Measurements from ENCODE around the gene KCNQ1. TPM values are rescaled to one million over a fixed set of nuclear protein-coding genes. Genes with fewer than 3 reads are reported as not detected.

The KCNQ1 gene
- total RNA-seq, 2 donors from 2014 or later, result 18.6 to 25.5 TPM

DNA sequence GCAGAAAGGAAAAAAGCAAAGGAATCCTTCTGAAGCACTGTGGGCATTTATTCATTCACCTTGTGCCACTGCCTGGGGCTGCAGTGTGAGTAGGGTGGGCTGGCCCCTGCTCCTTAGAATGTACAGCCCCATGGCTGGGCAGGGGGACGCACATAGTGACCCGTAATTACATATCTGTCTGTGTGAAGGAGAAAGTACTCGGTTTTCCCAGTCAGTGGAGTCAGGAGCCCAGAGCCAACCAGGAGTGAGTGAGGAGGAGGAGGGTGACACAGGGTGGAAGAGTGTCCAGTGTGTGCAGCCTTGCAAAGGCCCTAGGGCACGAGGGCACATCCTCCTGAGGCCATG is 348.9 kb downstream of the KCNQ1 start:
- H3K9me3 ChIP-seq (ENCODE audit: control insufficient read depth, low read length, poor library complexity, severe bottlenecking), result no peaks in the 10 kb centered on the region
- Mint-ChIP-seq H3K36me3 (ENCODE audit: low read depth) (peaks cover 2% of the 10 kb centered on the region), H3K4me3 (no peak overlapping the region), H3K27ac (no peak overlapping the region), H3K4me1 (peaks cover 3% of the 10 kb centered on the region), H3K27me3 (no peaks in the 10 kb centered on the region)
- ATAC-seq (no peak), DNase-seq (no peak)

DNA sequence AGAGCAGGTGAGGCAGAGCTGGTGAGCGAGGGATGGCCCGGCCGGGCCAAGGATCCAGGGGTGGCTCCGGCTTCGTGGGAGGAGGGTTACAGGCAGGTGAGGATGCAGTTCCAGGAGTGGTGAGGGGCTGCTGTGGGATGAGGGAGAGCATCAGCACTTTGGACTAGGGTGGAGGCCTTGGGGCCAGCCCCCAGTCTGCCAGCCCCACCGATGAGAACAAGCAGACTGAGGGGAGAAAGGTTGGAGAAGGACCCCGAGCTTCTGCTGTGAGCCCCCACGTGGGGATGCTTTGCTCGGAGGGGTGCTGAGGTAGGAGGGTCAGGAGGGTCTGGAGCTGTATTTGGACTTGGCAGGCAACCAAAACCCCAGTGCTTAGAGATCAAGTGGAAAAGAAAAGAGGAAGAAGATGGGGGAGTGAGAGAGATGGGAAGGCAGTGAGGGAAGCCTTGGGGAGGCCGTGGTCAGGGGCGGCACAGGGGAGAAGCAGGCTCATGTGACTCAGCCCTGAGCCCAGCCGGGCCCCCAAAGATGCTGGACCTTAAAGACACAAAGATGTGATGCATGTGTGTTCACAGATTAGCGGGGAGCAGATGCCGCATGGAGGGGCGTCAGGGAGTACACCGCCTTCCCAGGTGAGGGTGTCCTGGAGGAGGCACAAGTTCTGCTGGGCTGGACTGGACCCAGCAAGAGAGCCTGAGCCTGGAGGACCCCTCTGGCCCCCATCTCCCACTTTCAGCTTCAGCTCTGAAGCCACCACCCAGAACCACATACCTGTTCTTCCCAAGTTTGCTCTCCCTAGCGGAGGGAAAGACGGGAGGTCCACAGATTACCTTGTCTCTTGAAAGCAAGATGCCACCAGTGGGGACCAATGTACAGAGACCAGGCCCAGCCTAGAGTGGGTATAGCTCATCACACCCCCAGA is 349.5 kb downstream of the KCNQ1 start:
- no peaks in the 10 kb centered on the region for H3K27me3 Mint-ChIP-seq
- H3K9me3 ChIP-seq (ENCODE audit: control insufficient read depth, low read length, poor library complexity, severe bottlenecking), result no peaks in the 10 kb centered on the region
- ATAC-seq (no peak), DNase-seq (peak in 2 of 3 donors; percentile 3 to 6)
- H3K36me3 Mint-ChIP-seq (ENCODE audit: low read depth), result peaks cover 2% of the 10 kb centered on the region
- peak overlapping the region; percentile 50 for H3K4me3 Mint-ChIP-seq
- no peak overlapping the region for H3K27ac Mint-ChIP-seq
- peaks cover 3% of the 10 kb centered on the region for H3K4me1 Mint-ChIP-seq

DNA sequence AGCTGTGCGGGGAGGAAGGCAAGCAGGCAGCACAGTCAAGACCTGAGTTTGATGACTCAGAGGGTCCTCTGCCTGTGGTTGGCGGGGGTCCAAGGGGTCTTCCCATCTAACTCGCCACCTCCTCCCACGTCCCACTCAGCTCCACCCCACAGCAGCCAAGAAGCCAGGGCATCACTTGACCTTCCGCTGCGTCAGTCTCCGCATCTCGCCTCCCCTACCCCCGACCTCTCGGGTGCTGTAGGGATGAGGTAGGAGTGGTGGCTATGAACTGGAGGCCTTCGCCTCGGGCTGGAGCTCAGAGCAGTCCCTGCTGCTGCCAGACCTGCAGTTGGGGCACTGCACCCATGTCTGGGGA is 350.1 kb downstream of the KCNQ1 start:
- Mint-ChIP-seq H3K27ac (no peak overlapping the region), H3K4me3 (no peak overlapping the region), H3K27me3 (no peaks in the 10 kb centered on the region), H3K4me1 (peaks cover 3% of the 10 kb centered on the region), H3K36me3 (ENCODE audit: low read depth) (peaks cover 2% of the 10 kb centered on the region)
- DNase-seq (peak in 1 of 3 donors; percentile 9), ATAC-seq (no peak)
- H3K9me3 ChIP-seq (ENCODE audit: control insufficient read depth, low read length, poor library complexity, severe bottlenecking), result no peaks in the 10 kb centered on the region

DNA sequence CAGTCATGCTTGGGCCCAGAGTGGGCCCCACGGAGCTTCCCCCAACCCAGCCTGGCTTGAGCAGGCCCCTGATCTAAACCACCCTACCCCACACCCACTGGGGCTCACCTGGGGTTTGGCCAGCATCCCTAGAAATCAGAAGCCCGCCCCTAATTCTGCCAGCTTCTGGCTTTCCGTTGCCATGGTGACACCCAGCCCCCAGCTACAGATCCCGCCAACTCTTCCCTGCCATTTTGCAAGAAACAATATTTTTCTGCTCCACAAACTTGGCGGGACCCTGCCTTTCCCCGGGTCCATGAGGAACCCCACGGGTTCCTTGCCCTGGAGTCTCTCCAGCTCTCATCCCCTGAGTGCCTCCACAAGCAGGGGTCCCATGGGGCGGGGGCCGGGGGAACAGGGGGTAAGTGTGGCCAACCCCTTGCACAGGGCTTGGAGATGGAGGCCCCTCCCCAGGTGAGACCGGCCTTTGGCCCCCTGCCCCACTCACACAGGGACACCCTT is 350.7 kb downstream of the KCNQ1 start:
- Mint-ChIP-seq H3K36me3 (ENCODE audit: low read depth) (peaks cover 2% of the 10 kb centered on the region), H3K27ac (no peak overlapping the region), H3K27me3 (no peaks in the 10 kb centered on the region), H3K4me3 (no peak overlapping the region), H3K4me1 (peaks cover 3% of the 10 kb centered on the region)
- no peaks in the 10 kb centered on the region for H3K9me3 ChIP-seq (ENCODE audit: control insufficient read depth, low read length, poor library complexity, severe bottlenecking)
- ATAC-seq, result no peak
- peak in 2 of 3 donors; percentile 1 to 2 for DNase-seq

DNA sequence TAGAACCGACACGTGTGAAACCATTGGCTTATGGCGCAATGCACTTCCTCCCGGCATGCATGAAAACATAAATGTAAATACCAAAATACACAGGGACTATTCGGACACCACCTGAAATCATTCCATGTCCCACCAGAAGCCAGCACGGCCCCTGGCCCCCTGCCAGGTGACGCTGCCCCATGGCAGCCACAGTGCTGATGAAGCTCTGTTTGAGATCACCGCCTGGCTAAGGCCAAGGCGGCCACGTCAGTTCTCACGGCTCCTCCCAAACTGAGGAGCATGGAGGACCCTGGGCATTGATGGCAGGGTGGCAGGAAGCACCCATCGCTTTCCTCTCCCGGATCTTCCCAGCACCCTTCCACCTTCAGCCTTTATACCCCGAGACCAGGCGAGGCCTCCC is 351.3 kb downstream of the KCNQ1 start:
- H3K4me1 Mint-ChIP-seq, result peaks cover 3% of the 10 kb centered on the region
- DNase-seq, result no peak
- no peak overlapping the region for H3K4me3 Mint-ChIP-seq
- ATAC-seq, result no peak
- H3K27ac Mint-ChIP-seq, result no peak overlapping the region
- no peaks in the 10 kb centered on the region for H3K9me3 ChIP-seq (ENCODE audit: control insufficient read depth, low read length, poor library complexity, severe bottlenecking)
- H3K36me3 Mint-ChIP-seq (ENCODE audit: low read depth), result no peaks in the 10 kb centered on the region
- H3K27me3 Mint-ChIP-seq, result no peaks in the 10 kb centered on the region

DNA sequence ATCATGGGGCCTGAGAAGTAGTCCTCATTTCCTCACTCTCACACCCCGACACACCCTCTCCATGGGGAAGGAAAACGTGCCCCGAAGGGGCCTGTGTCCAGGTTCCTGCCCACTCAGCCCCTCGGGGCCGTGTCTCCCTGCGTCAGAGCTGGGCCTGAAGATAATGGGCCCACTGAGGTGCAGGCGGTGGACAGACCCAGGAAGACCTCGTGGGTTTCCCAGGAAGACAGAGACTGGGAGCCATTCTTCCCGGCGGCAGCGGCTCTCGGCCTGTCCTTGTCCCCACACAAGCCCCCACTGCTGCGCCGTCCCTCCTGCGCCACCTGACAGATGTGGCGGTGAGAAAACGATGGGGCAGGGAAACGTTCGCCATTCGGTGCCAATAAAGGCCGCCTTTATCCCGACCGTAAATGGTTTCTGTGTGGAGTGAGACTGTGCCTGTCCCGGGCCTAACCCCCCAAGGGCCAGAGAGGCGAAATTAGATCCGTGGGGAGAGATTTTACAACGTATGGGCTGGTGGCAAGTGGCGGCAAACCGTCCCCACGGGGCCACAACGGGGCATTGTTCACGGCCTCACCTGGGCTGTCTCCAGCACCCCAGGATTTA is 351.8 kb downstream of the KCNQ1 start:
- Mint-ChIP-seq H3K4me1 (peaks cover 3% of the 10 kb centered on the region), H3K27me3 (no peaks in the 10 kb centered on the region), H3K4me3 (no peak overlapping the region), H3K36me3 (ENCODE audit: low read depth) (no peaks in the 10 kb centered on the region), H3K27ac (no peak overlapping the region)
- DNase-seq (peak in 2 of 3 donors; percentile 2 to 3), ATAC-seq (no peak)
- H3K9me3 ChIP-seq (ENCODE audit: control insufficient read depth, low read length, poor library complexity, severe bottlenecking), result no peaks in the 10 kb centered on the region

DNA sequence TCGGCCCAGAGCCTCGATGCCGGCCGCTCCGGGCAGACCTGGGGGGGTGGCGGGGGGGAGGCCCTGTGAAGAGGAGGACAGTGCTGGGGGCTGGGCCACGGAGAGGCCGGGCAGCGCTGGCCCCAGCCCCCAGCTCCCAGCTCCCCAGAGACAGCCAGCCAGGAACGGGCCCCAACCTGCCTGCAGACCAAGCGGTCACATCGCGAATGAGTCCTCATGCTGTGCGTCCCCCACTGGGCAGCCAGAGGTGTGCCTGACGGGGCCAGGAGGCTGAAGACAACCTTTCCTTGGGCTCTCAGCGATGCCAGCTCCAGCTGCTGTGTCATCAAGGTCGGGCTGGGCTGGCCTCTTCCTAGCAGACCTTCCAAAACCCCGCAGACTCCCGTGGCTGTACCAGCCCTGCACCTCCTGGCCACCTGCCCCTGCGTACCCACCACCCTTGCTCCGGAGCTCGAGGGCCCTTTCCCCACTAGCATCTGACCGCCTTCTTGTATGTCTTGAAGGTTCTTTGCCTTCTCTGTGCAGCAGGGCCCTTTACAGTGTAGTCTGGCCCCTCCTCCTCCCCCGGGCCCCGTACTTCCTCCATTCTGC is 352.4 kb downstream of the KCNQ1 start:
- peaks cover 3% of the 10 kb centered on the region for H3K4me1 Mint-ChIP-seq
- H3K4me3 Mint-ChIP-seq, result no peak overlapping the region
- ATAC-seq (no peak), DNase-seq (peak in 2 of 3 donors; percentile 3 to 8)
- H3K36me3 Mint-ChIP-seq (ENCODE audit: low read depth), result no peaks in the 10 kb centered on the region
- H3K27ac Mint-ChIP-seq, result no peak overlapping the region
- no peaks in the 10 kb centered on the region for H3K9me3 ChIP-seq (ENCODE audit: control insufficient read depth, low read length, poor library complexity, severe bottlenecking)
- no peaks in the 10 kb centered on the region for H3K27me3 Mint-ChIP-seq

DNA sequence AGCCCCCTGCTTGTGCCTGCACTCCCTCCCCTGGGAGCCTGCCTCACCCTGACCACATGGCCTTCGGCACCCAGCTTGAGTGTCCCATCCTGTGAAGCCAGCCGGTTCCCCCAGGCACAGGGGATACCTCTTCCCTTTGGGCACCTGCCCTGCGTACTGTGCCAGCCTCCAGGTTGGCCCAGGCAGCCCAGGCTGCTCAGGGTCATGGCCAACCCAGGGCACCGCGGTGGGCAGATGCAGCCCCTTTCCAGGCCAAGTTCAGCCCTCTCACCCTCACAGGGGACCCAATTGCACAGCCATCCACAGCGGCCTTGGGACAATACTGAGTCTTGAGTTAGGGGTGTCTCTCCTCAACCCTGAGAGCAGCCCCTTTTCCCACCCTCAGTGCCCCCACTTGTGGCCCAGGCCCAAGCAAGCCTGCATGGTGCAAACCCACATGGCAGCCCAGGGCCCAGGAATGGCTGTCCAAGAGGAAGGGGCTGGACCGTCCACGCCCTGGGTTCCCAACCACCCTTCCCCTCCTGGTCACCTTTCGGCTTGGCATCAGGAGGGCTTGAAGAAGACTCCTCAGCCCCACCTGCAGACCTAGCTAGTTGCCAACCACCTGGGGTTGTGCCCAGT is 353.0 kb downstream of the KCNQ1 start:
- no peak overlapping the region for H3K4me3 Mint-ChIP-seq
- no peak overlapping the region for H3K27ac Mint-ChIP-seq
- ATAC-seq, result no peak
- H3K27me3 Mint-ChIP-seq, result no peaks in the 10 kb centered on the region
- no peaks in the 10 kb centered on the region for H3K9me3 ChIP-seq (ENCODE audit: control insufficient read depth, low read length, poor library complexity, severe bottlenecking)
- peaks cover 3% of the 10 kb centered on the region for H3K4me1 Mint-ChIP-seq
- peak in 2 of 3 donors; percentile 2 to 4 for DNase-seq
- no peaks in the 10 kb centered on the region for H3K36me3 Mint-ChIP-seq (ENCODE audit: low read depth)

DNA sequence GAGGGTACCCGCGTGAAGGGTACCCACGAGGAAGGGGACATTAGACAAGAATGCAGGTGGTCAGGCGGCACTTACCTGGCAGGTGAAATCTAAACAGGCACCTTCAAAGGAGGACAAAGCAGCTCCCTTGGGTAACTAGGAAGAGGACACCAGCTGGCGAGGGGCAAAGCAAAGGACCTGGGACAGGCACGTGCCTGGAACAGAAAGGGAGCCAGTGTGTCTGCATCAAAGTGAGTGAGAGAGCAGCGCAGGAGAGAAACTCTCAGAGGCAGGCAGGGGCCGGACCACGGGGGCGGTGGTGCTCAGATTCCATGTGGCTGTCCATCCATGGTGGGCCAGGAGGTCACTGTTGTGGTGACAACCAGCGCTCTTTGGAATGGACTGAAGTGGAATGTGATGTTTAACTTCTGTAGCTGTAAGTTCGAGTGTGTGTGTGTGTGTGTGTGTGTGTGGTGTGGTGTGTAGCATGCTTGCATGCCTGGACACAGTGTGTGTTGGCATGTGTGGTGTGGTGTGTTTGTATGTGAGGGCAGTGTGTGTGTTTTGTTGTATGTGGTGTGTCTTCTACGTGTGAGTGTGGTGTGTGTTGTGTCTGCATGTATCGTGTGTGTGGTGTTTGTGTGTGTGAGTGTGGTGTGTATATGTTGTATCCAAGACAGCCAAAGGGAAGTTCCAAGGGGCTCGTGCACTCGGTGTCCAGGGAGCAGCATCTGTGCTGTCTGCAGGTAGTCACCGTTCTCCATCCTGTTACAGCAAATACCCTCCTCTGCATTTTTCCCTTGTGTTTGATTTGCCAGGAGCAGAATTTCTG is 354.3 kb downstream of the KCNQ1 start:
- Mint-ChIP-seq H3K4me1 (no peaks in the 10 kb centered on the region), H3K27me3 (no peaks in the 10 kb centered on the region), H3K36me3 (ENCODE audit: low read depth) (no peaks in the 10 kb centered on the region), H3K4me3 (no peak overlapping the region), H3K27ac (no peak overlapping the region)
- no peaks in the 10 kb centered on the region for H3K9me3 ChIP-seq (ENCODE audit: control insufficient read depth, low read length, poor library complexity, severe bottlenecking)
- DNase-seq, result peak in 2 of 3 donors; percentile 1 to 5
- ATAC-seq, result no peak

DNA sequence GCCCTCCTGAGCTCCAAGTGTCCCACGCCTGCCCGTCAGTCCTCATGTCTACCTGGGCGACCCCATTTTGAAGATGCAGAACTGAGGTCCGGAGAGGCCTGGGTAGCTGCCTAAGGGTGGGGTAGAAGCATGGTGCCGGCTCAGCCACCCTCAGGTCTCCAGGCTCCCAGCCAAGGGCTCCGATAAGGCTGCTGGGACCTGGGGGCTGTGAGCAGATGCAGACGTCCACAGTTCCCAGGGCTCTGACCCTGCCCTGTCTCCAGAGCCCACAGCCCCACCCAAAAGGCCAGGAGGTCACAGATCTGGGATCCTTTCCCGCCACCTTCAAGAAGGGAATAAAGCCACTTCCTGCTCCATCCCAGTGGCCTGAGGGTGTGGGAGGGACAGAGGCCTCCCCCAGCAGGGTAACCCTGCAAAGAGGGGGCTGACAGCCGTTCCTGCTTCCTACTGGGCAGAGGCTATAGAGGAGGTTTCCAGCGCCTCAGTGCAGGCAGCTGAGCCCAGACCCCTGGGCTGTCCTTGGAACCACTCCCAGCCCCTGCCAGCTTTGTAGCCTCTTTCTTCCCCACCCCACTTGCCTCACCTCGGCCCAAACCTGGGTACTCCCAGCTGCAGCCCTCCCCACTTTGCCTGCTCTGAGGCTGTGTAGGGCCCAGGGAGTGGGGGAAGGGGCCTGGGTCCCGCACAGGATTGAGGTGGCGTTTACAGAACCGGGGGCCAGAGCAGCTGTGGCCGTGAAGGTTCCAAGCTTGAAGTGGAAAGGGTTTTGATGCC is 355.3 kb downstream of the KCNQ1 start:
- DNase-seq, result peak in 2 of 3 donors; percentile 2 to 3
- H3K9me3 ChIP-seq (ENCODE audit: control insufficient read depth, low read length, poor library complexity, severe bottlenecking), result no peaks in the 10 kb centered on the region
- ATAC-seq, result no peak
- Mint-ChIP-seq H3K4me3 (no peak overlapping the region), H3K4me1 (peaks cover 2% of the 10 kb centered on the region), H3K27ac (no peak overlapping the region), H3K27me3 (no peaks in the 10 kb centered on the region), H3K36me3 (ENCODE audit: low read depth) (no peaks in the 10 kb centered on the region)

DNA sequence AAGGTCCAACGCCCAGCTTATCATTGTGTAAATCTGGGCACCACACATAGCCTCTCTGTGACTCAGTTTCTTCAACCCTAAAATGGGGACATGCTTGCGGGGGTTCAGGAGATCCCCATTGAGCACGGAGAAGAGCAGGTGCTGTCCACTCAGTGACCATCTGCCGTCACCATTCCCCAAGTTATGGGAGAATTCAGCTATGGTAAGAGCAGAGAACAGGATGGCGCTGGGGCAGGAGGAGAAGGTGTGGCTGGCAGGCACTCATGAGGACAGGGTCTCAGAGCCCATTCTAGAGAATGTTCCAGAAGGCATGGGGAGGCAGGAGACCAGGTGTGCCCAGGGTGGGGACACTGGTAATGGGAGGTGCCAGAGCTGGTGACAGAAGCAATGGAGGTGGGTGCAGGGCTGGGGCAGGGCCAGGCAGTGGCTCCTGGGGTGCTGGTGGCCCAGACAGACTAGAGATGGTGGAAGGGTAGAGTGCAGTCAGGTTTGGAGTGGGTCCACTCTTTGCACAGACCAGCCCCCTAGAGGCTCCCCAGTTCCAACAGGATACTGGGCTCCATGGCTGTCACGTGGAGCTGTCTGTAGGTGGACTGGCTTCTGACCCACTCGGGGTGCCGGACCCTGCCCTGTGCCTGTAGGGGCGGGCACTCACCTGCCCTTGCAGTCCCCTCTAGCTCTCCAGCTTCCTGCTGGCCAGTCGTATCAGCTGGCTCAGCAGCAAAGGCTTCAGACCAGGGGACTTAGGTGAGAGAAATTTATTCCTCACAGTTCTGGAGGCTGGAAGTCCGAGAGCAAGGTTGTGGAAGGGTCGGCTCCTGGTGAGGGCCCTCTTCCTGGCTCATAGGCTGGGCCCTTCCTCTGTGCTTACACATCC is 356.1 kb downstream of the KCNQ1 start:
- H3K4me1 Mint-ChIP-seq, result peaks cover 2% of the 10 kb centered on the region
- ATAC-seq, result no peak
- H3K9me3 ChIP-seq (ENCODE audit: control insufficient read depth, low read length, poor library complexity, severe bottlenecking), result no peaks in the 10 kb centered on the region
- no peaks in the 10 kb centered on the region for H3K27me3 Mint-ChIP-seq
- H3K4me3 Mint-ChIP-seq, result no peak overlapping the region
- no peak overlapping the region for H3K27ac Mint-ChIP-seq
- no peaks in the 10 kb centered on the region for H3K36me3 Mint-ChIP-seq (ENCODE audit: low read depth)
- peak in 2 of 3 donors; percentile 1 to 4 for DNase-seq
